Measurements from ENCODE around the gene PRH2. TPM values are rescaled to one million over a fixed set of nuclear protein-coding genes. Genes with fewer than 3 reads are reported as not detected.

PRH2 gene
- total and polyA plus RNA-seq, 8 donors = 0.33 to 1.1 (median 0.67) TPM; not detected in 2

DNA sequence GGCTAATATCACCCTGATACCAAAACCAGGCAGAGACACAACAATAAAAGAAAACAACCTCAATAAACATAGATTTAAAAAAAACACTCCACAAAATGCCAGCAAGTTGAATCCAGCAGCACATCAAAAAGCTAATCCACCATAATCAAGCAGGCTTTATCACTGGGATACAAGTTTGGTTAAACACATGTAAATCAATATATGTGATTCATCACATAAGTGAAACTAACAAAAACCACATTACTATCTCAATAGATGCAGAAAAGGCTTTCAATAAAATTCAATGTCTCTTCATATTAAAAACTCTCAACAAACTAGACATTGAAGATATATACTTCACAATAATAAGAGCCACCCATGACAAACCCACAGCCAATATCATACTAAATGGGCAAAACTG, 27.0 kb downstream of the PRH2 start:
- peaks cover 0 to 22% of the 10 kb centered on the region in 2 donors for H3K9me3 ChIP-seq
- no peaks in the 10 kb centered on the region for H3K36me3 ChIP-seq
- DNase-seq (no peak), ATAC-seq (no peak)
- no peaks in the 10 kb centered on the region for H3K4me1 ChIP-seq
- no peak overlapping the region for H3K27ac ChIP-seq
- H3K4me3 ChIP-seq = no peak overlapping the region
- intact Hi-C loops (cut with DNase I) = no loop called here
- no peak for TF ChIP-seq CTCF (IDR thresholded peaks at IDR 0.05)
- H3K27me3 ChIP-seq = no peaks in the 10 kb centered on the region

DNA sequence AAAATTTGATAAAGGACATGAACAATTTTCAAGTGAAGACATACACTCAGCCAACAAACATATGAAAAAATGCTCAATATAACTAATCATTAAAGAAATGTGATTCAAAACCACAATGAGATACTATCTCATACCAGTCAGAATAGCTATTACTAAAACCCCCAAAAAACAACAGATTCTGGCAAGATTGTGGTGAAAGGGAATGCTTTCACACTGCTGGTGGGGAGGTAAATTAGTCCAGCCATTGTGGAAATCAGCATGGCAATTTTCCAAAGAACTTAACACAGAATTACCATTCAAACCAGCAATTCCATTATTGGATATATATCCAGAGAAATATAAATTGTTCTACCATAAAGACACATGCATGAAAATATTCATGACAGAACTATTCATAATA, 28.7 kb downstream of the PRH2 start:
- ATAC-seq (no peak), DNase-seq (no peak)
- Histone ChIP-seq H3K9me3 (peaks cover 0 to 16% of the 10 kb centered on the region in 2 donors), H3K27me3 (no peaks in the 10 kb centered on the region), H3K27ac (no peak overlapping the region), H3K36me3 (no peaks in the 10 kb centered on the region), H3K4me3 (no peak overlapping the region), H3K4me1 (no peaks in the 10 kb centered on the region)
- TF ChIP-seq CTCF (IDR thresholded peaks at IDR 0.05) = no peak
- intact Hi-C loops (cut with DNase I) = no loop called here

- ATAC-seq = no peak
- Histone ChIP-seq H3K4me1 (no peaks in the 10 kb centered on the region), H3K36me3 (no peaks in the 10 kb centered on the region), H3K9me3 (peaks cover 0 to 12% of the 10 kb centered on the region in 2 donors), H3K27ac (no peak overlapping the region), H3K4me3 (no peak overlapping the region), H3K27me3 (no peaks in the 10 kb centered on the region)
- peak in 1 of 4 donors; percentile 26 for DNase-seq
- TF ChIP-seq CTCF (IDR thresholded peaks at IDR 0.05) = no peak
- intact Hi-C loops (cut with DNase I) = no loop called here
Measured at GRCh38 chr12:10959804-10960203, 30.8 kb downstream of the PRH2 start.

DNA sequence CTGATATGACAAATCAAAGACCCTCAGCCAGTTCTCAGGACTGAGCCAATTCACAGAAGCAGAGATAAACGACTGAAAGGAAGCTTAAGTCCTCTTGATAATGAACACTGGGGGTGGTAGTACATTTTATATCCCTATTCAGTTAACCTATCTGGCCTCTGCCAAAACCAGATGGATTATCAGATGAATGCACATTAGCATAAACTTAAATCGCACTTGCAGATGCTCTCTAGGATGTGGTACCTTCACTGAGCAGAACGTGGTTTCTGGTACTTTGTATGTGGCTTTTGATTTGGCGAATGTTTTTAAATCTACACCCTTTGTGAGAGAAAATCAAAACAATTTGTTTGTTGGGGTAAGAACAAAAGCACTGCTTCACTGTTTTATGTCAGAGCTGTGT, 31.2 kb downstream of the PRH2 start:
- H3K4me1 ChIP-seq = no peaks in the 10 kb centered on the region
- no peaks in the 10 kb centered on the region for H3K27me3 ChIP-seq
- no peak for DNase-seq
- no peaks in the 10 kb centered on the region for H3K36me3 ChIP-seq
- no peak for ATAC-seq
- intact Hi-C loops (cut with DNase I) = no loop called here
- H3K4me3 ChIP-seq = no peak overlapping the region
- no peak for TF ChIP-seq CTCF (IDR thresholded peaks at IDR 0.05)
- no peak overlapping the region for H3K27ac ChIP-seq
- H3K9me3 ChIP-seq = peaks cover 0 to 12% of the 10 kb centered on the region in 2 donors

DNA sequence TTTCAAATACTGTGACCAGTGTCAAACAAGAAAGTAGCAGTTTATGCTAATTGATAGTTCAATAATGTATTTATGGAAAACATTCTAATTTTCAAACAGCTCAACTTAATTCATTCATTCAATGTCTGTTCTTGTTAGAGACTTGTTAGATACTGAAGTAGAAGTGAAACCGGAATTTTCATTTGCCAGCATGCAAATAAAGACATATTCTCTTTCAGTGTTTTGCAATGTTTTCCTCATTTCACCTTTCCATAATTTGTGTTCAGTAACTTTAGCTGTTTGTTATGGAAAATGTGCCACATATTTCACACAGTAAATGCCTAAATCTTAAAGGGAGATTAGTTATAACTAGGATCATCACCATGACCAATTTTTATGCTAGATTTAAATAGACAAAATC, 36.4 kb downstream of the PRH2 start:
- Histone ChIP-seq H3K4me1 (no peaks in the 10 kb centered on the region), H3K27ac (no peak overlapping the region), H3K27me3 (no peaks in the 10 kb centered on the region), H3K9me3 (no peaks in the 10 kb centered on the region), H3K36me3 (no peaks in the 10 kb centered on the region), H3K4me3 (no peak overlapping the region)
- no peak for TF ChIP-seq CTCF (IDR thresholded peaks at IDR 0.05)
- no peak for DNase-seq
- intact Hi-C loops (cut with DNase I) = no loop called here
- no peak for ATAC-seq

Measured in left lung (tissue), 10 donors.